HG02938 (cell line): ENCODE measurements around the gene GLB1L.
A peak's percentile ranks its signal among the peaks of the same experiment; 100 is the strongest.
"Not testable (repeated sequence)": the region's sequence is repeated elsewhere in the genome, so short reads cannot be mapped to it uniquely, and the experiment has no call there.

Experiments
- ATAC-seq: cut with Tn5 transposase; IDR thresholded peaks from one replicate; pipeline ENCODE4 v1.9.1; 2021; ENCODE audit warnings: mild to moderate bottlenecking, moderate library complexity; ENCODE audit not compliant: unreplicated experiment

GLB1L gene

GRCh38 chr2:219245148-219245898 is at the start of gene GLB1L, which contains the start of gene STK16:
TSS of gene GLB1L (minus strand) at chr2:219245444. CDS start at chr2:219243573, 1,871 bp downstream.
TSS of gene STK16 (plus strand) at chr2:219245479. CDS start at chr2:219246000, 521 bp downstream.
- ATAC-seq, result peak; percentile 64

GRCh38 chr2:219294356-219295351 is 49.4 kb upstream of the GLB1L start:
- ATAC-seq, result peak; percentile 81

DNA sequence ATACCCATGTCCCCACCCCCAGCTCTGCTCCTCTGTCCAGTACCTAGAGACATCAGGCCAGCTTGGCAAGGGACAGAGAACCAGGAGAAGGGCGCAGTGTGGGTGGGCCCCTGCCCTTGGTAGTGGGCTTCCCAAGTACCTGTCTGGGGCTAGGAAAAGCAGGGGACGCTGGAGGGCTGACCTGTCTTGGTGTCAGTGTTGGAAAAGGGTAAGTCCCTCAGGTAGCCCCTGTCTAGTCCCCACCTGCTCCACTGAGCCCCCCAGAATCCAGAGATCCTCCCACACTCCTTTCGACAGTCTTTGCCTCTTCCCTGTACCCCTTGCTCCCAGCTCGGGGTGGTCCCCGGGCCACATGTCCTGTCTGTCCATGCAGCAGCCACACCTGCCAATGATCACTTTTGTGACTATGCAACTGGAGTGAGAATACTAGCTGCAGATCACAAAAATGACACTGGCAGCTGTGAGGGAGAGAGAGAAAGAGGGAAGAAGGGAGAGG is 48.5 kb upstream of the GLB1L start:
- no peak for ATAC-seq

DNA sequence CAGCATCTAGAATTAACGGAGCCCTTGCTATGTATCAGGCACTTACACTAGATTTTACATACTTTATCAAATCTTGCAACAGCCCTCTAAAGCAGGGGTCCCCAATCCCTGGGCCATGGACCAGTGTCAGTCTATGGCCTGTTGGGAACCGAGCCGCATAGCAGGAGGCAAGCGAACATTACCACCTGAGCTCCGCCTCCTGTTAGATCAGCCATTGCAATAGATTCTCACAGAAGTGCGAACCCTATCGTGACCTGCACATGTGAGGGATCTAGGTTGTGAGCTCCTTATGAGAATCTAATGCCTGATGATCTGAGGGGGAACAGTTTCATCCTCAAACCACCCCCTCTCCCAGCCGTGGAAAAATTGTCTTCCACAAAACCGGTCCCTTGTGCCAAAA is 47.4 kb upstream of the GLB1L start:
- no peak for ATAC-seq

- no peak for ATAC-seq
Observed at GRCh38 chr2:219291910-219292490, 46.8 kb upstream of the GLB1L start.

GRCh38 chr2:219291394-219291793 is 46.1 kb upstream of the GLB1L start:
- no peak for ATAC-seq

GRCh38 chr2:219290381-219291171 is 45.3 kb upstream of the GLB1L start:
- ATAC-seq, result no peak

GRCh38 chr2:219289537-219290361 is 44.5 kb upstream of the GLB1L start:
- no peak for ATAC-seq

- ATAC-seq, result no peak
Observed at GRCh38 chr2:219289195-219289536, 43.9 kb upstream of the GLB1L start.

GRCh38 chr2:219287580-219288265 is 42.5 kb upstream of the GLB1L start:
- no peak for ATAC-seq

- not testable (repeated sequence) for ATAC-seq
Observed at GRCh38 chr2:219287116-219287440, 41.8 kb upstream of the GLB1L start.

- ATAC-seq, result no peak
Observed at GRCh38 chr2:219286436-219287115, 41.3 kb upstream of the GLB1L start.

GRCh38 chr2:219285894-219286425 is 40.7 kb upstream of the GLB1L start:
- no peak for ATAC-seq

- no peak for ATAC-seq
Observed at GRCh38 chr2:219285373-219285735, 40.1 kb upstream of the GLB1L start.

GRCh38 chr2:219284501-219285372 is 39.5 kb upstream of the GLB1L start:
- ATAC-seq, result no peak

DNA sequence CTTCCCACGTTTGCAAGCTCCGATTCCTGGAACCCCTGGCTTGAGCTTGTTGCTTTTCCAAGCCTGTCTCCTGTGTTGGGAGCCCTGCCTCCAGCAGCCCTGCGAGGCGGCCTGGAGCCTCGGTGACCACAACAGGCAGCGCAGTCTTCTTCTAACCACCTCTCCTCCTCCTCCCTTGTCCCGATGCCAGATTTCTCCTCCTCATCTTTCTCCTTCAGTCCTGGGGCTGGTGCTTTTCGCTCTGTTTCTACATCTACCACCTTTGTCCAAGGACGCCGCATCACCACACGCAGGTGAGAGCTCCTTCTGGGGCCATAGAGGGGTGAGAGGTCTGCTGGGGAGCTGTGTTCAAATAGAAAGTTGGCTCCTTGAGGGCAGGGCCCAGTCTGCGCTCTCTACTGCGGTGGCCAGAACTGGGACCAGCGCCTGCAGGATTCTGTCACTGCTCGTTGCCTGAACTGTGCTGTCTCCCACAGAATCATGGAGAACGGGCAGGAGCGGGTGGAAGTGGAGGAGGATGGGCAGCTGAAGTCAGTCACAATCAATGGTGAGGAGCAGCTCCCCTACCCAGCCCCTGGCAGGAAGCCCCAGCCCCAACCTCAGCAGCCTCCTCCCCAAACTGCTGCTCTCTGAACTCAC is 37.8 kb upstream of the GLB1L start:
- ATAC-seq, result no peak

- ATAC-seq, result no peak
Observed at GRCh38 chr2:219282375-219282774, 37.1 kb upstream of the GLB1L start.
